GM06990 (cell line): ENCODE results near the gene OR2L8.
A peak's percentile ranks its signal among the peaks of the same experiment; 100 is the strongest.
"Not testable (repeated sequence)": the region's sequence is repeated elsewhere in the genome, so short reads cannot be mapped to it uniquely, and the experiment has no call there.

Source experiments
- DNase-seq: peaks from one replicate; pipeline ENCODE4 v3.0.0-alpha.2; 2011; ENCODE audit not compliant: insufficient read length; ENCODE audit errors: extremely low read depth
- H3K27me3 ChIP-seq: replicated peaks from 2 replicates; pipeline ENCODE4 v1.6.0; 2011; ENCODE audit warnings: low read length; ENCODE audit not compliant: control insufficient read depth, insufficient read depth
- H3K36me3 ChIP-seq: 2 replicates; pipeline ENCODE4 v1.5.1; 2011; ENCODE audit warnings: low read length; ENCODE audit not compliant: control insufficient read depth, insufficient read depth
- H3K4me3 ChIP-seq: replicated peaks from 2 replicates; pipeline ENCODE4 v1.5.1; 2011; ENCODE audit warnings: low read depth, mild to moderate bottlenecking, control low read depth, low read length
- TF ChIP-seq, protein P1 (sequence below): IDR thresholded peaks from 2 replicates; pipeline ENCODE4 v1.5.1; 2011; ENCODE audit warnings: low read length, control low read depth, mild to moderate bottlenecking, inconsistent platforms; ENCODE audit not compliant: insufficient read depth, poor library complexity, severe bottlenecking

The OR2L8 gene

DNA sequence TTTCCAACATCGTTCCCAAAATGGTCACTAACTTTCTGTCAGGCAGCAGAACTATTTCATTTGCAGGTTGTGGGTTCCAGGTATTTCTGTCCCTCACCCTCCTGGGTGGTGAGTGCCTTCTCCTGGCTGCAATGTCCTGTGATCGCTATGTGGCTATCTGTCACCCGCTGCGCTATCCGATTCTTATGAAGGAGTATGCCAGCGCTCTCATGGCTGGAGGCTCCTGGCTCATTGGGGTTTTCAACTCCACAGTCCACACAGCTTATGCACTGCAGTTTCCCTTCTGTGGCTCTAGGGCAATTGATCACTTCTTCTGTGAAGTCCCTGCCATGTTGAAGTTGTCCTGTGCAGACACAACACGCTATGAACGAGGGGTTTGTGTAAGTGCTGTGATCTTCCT, 14.7 kb upstream of the OR2L8 start:
- Histone ChIP-seq H3K27me3 (no peaks in the 10 kb centered on the region), H3K4me3 (no peak overlapping the region), H3K36me3 (no peaks in the 10 kb centered on the region)
- DNase-seq: no peak
- TF ChIP-seq, protein P1, sequence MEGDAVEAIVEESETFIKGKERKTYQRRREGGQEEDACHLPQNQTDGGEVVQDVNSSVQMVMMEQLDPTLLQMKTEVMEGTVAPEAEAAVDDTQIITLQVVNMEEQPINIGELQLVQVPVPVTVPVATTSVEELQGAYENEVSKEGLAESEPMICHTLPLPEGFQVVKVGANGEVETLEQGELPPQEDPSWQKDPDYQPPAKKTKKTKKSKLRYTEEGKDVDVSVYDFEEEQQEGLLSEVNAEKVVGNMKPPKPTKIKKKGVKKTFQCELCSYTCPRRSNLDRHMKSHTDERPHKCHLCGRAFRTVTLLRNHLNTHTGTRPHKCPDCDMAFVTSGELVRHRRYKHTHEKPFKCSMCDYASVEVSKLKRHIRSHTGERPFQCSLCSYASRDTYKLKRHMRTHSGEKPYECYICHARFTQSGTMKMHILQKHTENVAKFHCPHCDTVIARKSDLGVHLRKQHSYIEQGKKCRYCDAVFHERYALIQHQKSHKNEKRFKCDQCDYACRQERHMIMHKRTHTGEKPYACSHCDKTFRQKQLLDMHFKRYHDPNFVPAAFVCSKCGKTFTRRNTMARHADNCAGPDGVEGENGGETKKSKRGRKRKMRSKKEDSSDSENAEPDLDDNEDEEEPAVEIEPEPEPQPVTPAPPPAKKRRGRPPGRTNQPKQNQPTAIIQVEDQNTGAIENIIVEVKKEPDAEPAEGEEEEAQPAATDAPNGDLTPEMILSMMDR: no peak

DNA sequence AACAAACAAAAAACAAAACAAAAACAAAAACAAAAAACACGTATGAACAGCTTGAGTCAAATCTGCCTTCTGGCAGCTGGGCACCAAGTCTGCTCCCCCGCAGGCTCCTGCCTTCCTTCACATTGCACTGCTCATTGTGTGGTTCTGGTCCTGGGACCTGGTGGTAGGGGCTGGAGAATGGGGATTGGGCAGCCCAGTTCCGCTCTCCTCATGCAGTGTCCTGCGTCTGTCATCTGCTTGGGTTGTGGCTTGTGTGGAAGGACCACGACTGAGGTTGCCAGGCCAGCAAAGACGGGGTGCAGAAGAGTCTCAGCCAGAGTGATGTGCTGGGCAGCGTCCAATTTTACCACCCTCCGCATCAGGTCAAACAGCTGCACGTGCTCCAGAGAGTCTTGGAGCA, 12.9 kb upstream of the OR2L8 start:
- Histone ChIP-seq H3K36me3 (no peaks in the 10 kb centered on the region), H3K4me3 (no peak overlapping the region), H3K27me3 (no peaks in the 10 kb centered on the region)
- DNase-seq: no peak
- TF ChIP-seq, protein P1: no peak

DNA sequence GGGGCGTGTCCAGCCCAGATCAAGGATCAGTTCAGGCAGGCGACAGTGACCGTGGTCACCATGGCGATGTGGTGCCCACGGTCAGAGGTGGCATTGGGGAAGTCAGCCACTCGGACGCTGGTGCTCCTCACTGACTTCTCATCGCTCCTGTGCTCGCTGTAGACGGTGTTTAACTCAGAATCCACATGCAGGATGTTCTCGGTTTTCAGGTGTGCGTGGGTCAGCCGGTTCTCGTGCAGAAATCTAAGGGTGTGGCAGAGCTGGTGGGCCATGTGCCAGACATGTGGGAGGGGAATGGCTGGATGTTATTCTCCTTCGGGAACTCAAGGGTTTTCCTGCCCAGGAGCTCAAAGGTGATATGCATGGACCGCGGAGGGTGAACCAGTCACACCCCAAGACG, 12.2 kb upstream of the OR2L8 start:
- TF ChIP-seq, protein P1: no peak
- peak; percentile 6 for DNase-seq
- no peak overlapping the region for H3K4me3 ChIP-seq
- H3K36me3 ChIP-seq: no peaks in the 10 kb centered on the region
- H3K27me3 ChIP-seq: no peaks in the 10 kb centered on the region

DNA sequence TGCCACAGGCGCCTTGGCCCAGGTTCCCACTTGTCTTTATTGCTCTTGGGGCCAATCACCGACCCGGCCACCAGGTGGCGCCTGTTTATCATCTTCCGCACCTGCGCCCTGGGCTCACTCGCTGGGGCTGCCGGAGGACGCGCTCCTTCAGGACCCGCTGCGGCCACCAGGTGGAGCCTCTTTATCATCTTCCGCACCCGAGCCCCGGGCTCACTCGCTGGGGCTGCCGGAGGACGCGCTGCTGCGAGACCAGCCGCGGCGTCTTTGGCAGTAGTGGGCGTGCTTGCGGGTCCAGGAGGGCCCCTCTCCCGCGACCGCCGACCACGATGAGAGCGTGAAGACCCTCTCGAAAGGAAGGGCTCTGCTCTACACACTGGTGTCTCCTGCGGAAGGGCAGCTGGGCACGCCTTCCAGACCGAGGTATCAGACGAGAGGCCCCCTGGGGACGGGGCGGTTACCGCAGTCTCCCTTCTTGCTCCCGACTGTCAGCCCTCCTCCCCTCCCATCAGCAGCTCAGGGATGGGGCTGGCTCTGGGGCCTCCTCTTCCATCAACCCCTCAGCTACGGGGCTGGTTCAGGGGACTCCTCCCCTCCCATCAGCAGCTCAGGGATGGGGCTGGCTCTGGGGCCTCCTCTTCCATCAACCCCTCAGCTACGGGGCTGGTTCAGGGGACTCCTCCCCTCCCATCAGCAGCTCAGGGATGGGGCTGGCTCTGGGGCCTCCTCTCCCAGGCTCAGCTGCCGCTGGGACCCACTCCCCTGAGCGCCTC, 11.5 kb upstream of the OR2L8 start:
- H3K36me3 ChIP-seq, H3K27me3 ChIP-seq: not testable (repeated sequence)
- peak overlapping the region; percentile 55 for H3K4me3 ChIP-seq
- TF ChIP-seq, protein P1: peak; percentile 91
- DNase-seq: peak; percentile 85

DNA sequence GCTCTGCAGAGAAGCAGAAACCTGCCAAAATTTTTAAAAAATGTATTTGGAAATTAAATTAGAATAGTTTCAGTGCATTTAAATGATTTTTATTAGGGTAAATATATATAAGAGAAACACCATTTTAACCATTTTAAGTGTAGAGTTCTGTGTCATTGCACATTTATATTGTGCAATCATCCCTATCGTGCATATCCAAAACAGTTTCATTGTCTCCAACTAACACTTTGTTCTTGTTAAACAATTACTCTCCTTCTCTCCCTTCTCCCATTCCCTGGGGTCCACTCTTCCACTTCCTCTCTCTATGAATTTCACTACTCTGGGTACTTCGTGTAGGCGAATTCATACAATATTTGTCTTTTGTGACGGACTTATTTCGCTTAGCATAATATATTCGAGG, 6.0 kb upstream of the OR2L8 start:
- H3K27me3 ChIP-seq: no peaks in the 10 kb centered on the region
- no peaks in the 10 kb centered on the region for H3K36me3 ChIP-seq
- TF ChIP-seq, protein P1: no peak
- H3K4me3 ChIP-seq: no peak overlapping the region
- no peak for DNase-seq
